IMR-90 (cell line): ENCODE data around the gene DYDC1. TPM values are rescaled to one million over a fixed set of nuclear protein-coding genes. Genes with fewer than 3 reads are reported as not detected.

Experiments used
- ATAC-seq: fragments of 200-7000 bp; cut with Tn5 transposase; 2 replicates; pipeline ENCODE4 v1.9.1; 2020; ENCODE audit warnings: low read depth, mild to moderate bottlenecking, moderate library complexity
- BruUV-seq: library from RNA; stranded (reverse); fragments of 400-500 nt; replicated peaks from 2 replicates; lab custom pipeline; 2021; lab: Mats Ljungman, UMichigan
- CTCF ChIA-PET: fragments of 300-600 bp; formaldehyde crosslinking; extraction: SDS; loops from one replicate; lab custom pipeline; 2021; ENCODE audit warnings: antibody characterized with exemption; lab: Yijun Ruan, JAX
- POLR2A ChIA-PET: fragments of 300-600 bp; sonication (Branson Sonifier 250); formaldehyde crosslinking; loops from one replicate; lab custom pipeline; 2022; ENCODE audit warnings: antibody characterized with exemption; ENCODE audit not compliant: unreplicated experiment; lab: Charles Lee
- DNase-seq: peaks from one replicate; pipeline ENCODE4 v3.0.0; 2013
- H2AFZ ChIP-seq: replicated peaks from 2 replicates; pipeline ENCODE3; 2013; ENCODE audit warnings: low read length, mild to moderate bottlenecking; ENCODE audit not compliant: poor library complexity
- H2AK5ac ChIP-seq: 2 replicates; pipeline ENCODE4 v1.6.1; 2013; ENCODE audit warnings: low read depth, low read length, inconsistent platforms
- H2AK9ac ChIP-seq: replicated peaks from 2 replicates; pipeline ENCODE3; 2013; ENCODE audit warnings: mild to moderate bottlenecking, low read depth, low read length, moderate library complexity; ENCODE audit not compliant: poor library complexity
- H2BK120ac ChIP-seq: 2 replicates; pipeline ENCODE4 v1.6.1; 2013; ENCODE audit warnings: low read depth, low read length, inconsistent platforms
- H2BK15ac ChIP-seq: 3 replicates; pipeline ENCODE4 v1.6.1; 2013; ENCODE audit warnings: low read depth, low read length, inconsistent platforms
- H2BK20ac ChIP-seq: 2 replicates; pipeline ENCODE4 v1.6.1; 2013; ENCODE audit warnings: low read depth, mild to moderate bottlenecking, inconsistent platforms, low read length, moderate library complexity
- H2BK5ac ChIP-seq: 2 replicates; pipeline ENCODE4 v1.6.1; 2013; ENCODE audit warnings: mild to moderate bottlenecking, low read depth, low read length, inconsistent platforms; ENCODE audit not compliant: poor library complexity, severe bottlenecking
- H3K14ac ChIP-seq: replicated peaks from 2 replicates; pipeline ENCODE4 v1.6.1; 2013; ENCODE audit warnings: low read depth, low read length, inconsistent platforms
- H3K18ac ChIP-seq: 2 replicates; pipeline ENCODE4 v1.6.1; 2013; ENCODE audit warnings: low read depth, low read length, control low read depth
- H3K23ac ChIP-seq: 2 replicates; pipeline ENCODE4 v1.6.1; 2013; ENCODE audit warnings: low read depth, low read length, inconsistent platforms
- H3K27ac ChIP-seq: 2 replicates; pipeline ENCODE4 v1.5.1; 2013; ENCODE audit warnings: mild to moderate bottlenecking, control low read depth, low read length; ENCODE audit not compliant: insufficient read depth
- H3K27me3 ChIP-seq: 2 replicates; pipeline ENCODE4 v1.6.1; 2013; ENCODE audit warnings: low read length; ENCODE audit not compliant: control insufficient read depth, insufficient read depth
- H3K36me3 ChIP-seq: 2 replicates; pipeline ENCODE4 v1.6.1; 2013; ENCODE audit warnings: low read length, mixed read lengths; ENCODE audit not compliant: control insufficient read depth, insufficient read depth
- H3K4ac ChIP-seq: 2 replicates; pipeline ENCODE4 v1.6.1; 2013; ENCODE audit warnings: low read depth, low read length, inconsistent platforms
- H3K4me1 ChIP-seq: 2 replicates; pipeline ENCODE4 v1.6.1; 2013; ENCODE audit warnings: low read length, mixed read lengths; ENCODE audit not compliant: control insufficient read depth, insufficient read depth
- H3K4me2 ChIP-seq: 2 replicates; pipeline ENCODE4 v1.6.1; 2013; ENCODE audit warnings: low read depth, mild to moderate bottlenecking, control low read depth, low read length, moderate library complexity
- H3K4me3 ChIP-seq: 2 replicates; pipeline ENCODE4 v1.5.1; 2013; ENCODE audit warnings: low read depth, mild to moderate bottlenecking, control low read depth, low read length, moderate library complexity; ENCODE audit not compliant: insufficient read depth
- H3K56ac ChIP-seq: 2 replicates; pipeline ENCODE4 v1.6.1; 2013; ENCODE audit warnings: low read length, inconsistent platforms; ENCODE audit not compliant: insufficient read depth; ENCODE audit errors: extremely low read depth
- H3K79me1 ChIP-seq, 2 experiments: 2 replicates each; pipeline ENCODE4 v1.6.1; 2013; ENCODE audit warnings: low read length in 2 of 2, inconsistent platforms in 1 of 2, low read depth in 1 of 2
- H3K9ac ChIP-seq: 2 replicates; pipeline ENCODE4 v1.6.1; 2013; ENCODE audit warnings: low read depth, low read length, control low read depth
- H3K9me1 ChIP-seq: 2 replicates; pipeline ENCODE4 v1.6.1; 2013; ENCODE audit warnings: low read length, inconsistent platforms; ENCODE audit not compliant: insufficient read depth
- H3K9me3 ChIP-seq: 2 replicates; pipeline ENCODE4 v1.6.1; 2013; ENCODE audit warnings: low read length; ENCODE audit not compliant: control insufficient read depth, insufficient read depth
- H4K20me1 ChIP-seq: 2 replicates; pipeline ENCODE4 v1.6.1; 2013; ENCODE audit warnings: low read length, inconsistent platforms; ENCODE audit not compliant: insufficient read depth
- H4K5ac ChIP-seq: 2 replicates; pipeline ENCODE4 v1.6.1; 2013; ENCODE audit warnings: mild to moderate bottlenecking, low read depth, low read length, control low read depth
- H4K8ac ChIP-seq, 2 experiments: 2 replicates each; pipeline ENCODE4 v1.6.1; 2013; ENCODE audit warnings: low read depth in 2 of 2, low read length in 2 of 2, control low read depth in 1 of 2, inconsistent platforms in 1 of 2
- H4K91ac ChIP-seq: 2 replicates; pipeline ENCODE4 v1.6.1; 2013; ENCODE audit warnings: low read depth, low read length, inconsistent platforms; ENCODE audit not compliant: insufficient read depth
- BHLHE40 ChIP-seq: fragments of 150-350 bp; IDR thresholded peaks from 2 replicates; pipeline ENCODE4 v1.6.1; 2016; ENCODE audit warnings: mild to moderate bottlenecking, low read depth, low read length
- CEBPB ChIP-seq: IDR thresholded peaks from 2 replicates; pipeline ENCODE4 v1.6.1; 2012; ENCODE audit warnings: low read depth, low read length, improper control_type of control experiment
- CHD1 ChIP-seq: IDR thresholded peaks from 2 replicates; pipeline ENCODE4 v1.6.1; 2012; ENCODE audit warnings: low read depth, low read length, improper control_type of control experiment
- MXI1 ChIP-seq: IDR thresholded peaks from 2 replicates; pipeline ENCODE4 v1.6.1; 2012; ENCODE audit warnings: low read depth, mild to moderate bottlenecking, low read length, moderate library complexity, borderline replicate concordance
- NFE2L2 ChIP-seq: fragments of 150-350 bp; IDR thresholded peaks from 2 replicates; pipeline ENCODE4 v1.6.1; 2016; ENCODE audit warnings: low read depth, mild to moderate bottlenecking, low read length
- RCOR1 ChIP-seq: IDR thresholded peaks from 2 replicates; pipeline ENCODE4 v1.6.1; 2012; ENCODE audit warnings: mild to moderate bottlenecking, low read length, improper control_type of control experiment; ENCODE audit not compliant: insufficient replicate concordance
- RFX5 ChIP-seq: IDR thresholded peaks from 2 replicates; pipeline ENCODE4 v1.8.0; 2012; ENCODE audit warnings: low read depth, mild to moderate bottlenecking, low read length, moderate library complexity
- WGBS, 2 experiments: methylation state at CpG; one replicate each; pipeline versions ENCODE4 v1.1.5 to v1.1.7; 2013; ENCODE audit warnings: missing lambda C conversion rate in 2 of 2; ENCODE audit not compliant: insufficient read length in 1 of 2; ENCODE audit errors: extremely low coverage in 2 of 2; 5-methylcytosine and 5-hydroxymethylcytosine counted together
- dilution Hi-C: fragments of 300-500 bp; cut with HindIII; formaldehyde crosslinking; loops from one replicate; pipeline ENCODE4 v1.14.3; 2018; ENCODE audit warnings: low sequenced_read_pairs; ENCODE audit not compliant: unreplicated experiment
- in situ Hi-C: fragments of 300-500 bp; cut with MboI; formaldehyde crosslinking; loops from 3 replicates; pipeline ENCODE4 v1.14.3; 2019; ENCODE audit warnings: low sequenced_read_pairs, inconsistent platforms, mixed read lengths
- intact Hi-C: fragments of 100-400 bp; cut with micrococcal nuclease; formaldehyde crosslinking; loops from 2 replicates; pipeline ENCODE4 v1.10.0; 2022
- polyA plus RNA-seq, 3 experiments: library from polyadenylated mRNA; depleted of rRNA; stranded (reverse); fragments of >200 nt; gene quantifications; 2 replicates each; pipeline ENCODE4 v1.2.3, GENCODE V29; 2012; ENCODE audit warnings: low replicate concordance in 1 of 3
- total RNA-seq: library from RNA; depleted of rRNA; stranded (reverse); fragments of >200 nt; gene quantifications from 2 replicates; pipeline ENCODE4 v1.2.3, GENCODE V29; 2012
- TF ChIP-seq, protein P1 (sequence below): conservative IDR thresholded peaks from 2 replicates; pipeline ENCODE4 v1.5.1; 2012; ENCODE audit warnings: mild to moderate bottlenecking, low read depth, low read length, improper control_type of control experiment

Gene DYDC1
- total and polyA plus RNA-seq, 2 of the 4 experiments (the other 2 are of a cell fraction) = not detected

DNA sequence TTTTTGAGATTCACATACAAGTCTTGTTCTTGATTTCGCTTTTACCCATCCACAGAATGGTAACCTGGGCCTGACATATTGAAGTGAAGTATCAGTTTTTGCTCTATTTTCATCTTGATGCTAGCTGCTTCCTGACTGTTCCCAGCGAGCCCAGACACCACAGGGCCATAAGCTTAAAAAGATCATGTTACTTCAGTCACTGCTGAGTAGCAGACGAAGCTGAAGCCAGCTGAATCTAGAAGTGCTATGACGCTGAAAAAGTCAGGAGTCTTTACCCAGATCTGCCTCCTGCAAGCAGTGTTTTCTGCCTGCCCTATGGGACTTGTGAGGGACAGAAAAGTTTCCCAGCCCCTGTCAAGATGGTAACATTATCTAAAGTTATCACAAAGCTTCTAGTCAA lies 49.1 kb upstream of the DYDC1 start:
- POLR2A ChIA-PET = no interaction called here
- H3K14ac ChIP-seq = no peak overlapping the region
- WGBS, 2 experiments = 13% methylated on average over 1 of the region's 4 CpGs; no CpG with 5 or more reads in 1 of the 2 experiments
- no peak overlapping the region for H4K5ac ChIP-seq
- H3K9ac ChIP-seq = no peak overlapping the region
- in situ Hi-C loops (no loop called here), intact Hi-C loops (no loop called here), dilution Hi-C loops (no loop called here)
- H2AFZ ChIP-seq = no peak overlapping the region
- H3K4ac ChIP-seq = no peak overlapping the region
- no peak overlapping the region for H2AK9ac ChIP-seq
- H2BK20ac ChIP-seq = no peak overlapping the region
- no peaks in the 10 kb centered on the region for H3K9me3 ChIP-seq
- H3K36me3 ChIP-seq = no peaks in the 10 kb centered on the region
- no peak overlapping the region for H2BK15ac ChIP-seq
- no peak overlapping the region for H3K4me2 ChIP-seq
- H3K27me3 ChIP-seq = peaks cover 18% of the 10 kb centered on the region
- BruUV-seq = no TSS peak
- H3K18ac ChIP-seq = no peak overlapping the region
- CTCF ChIA-PET = interaction anchor here (1.4 kb wide), 1 partner anchor 28 kb away, joined by 6 read pairs; no protein-coding TSS in a partner anchor
- H3K9me1 ChIP-seq = no peaks in the 10 kb centered on the region
- H3K4me3 ChIP-seq = no peak overlapping the region
- no peaks in the 10 kb centered on the region for H3K4me1 ChIP-seq
- H3K79me1 ChIP-seq = no peaks in the 10 kb centered on the region
- no peak overlapping the region for H2BK5ac ChIP-seq
- H3K56ac ChIP-seq = no peak overlapping the region
- no peak overlapping the region for H4K91ac ChIP-seq
- H4K20me1 ChIP-seq = no peaks in the 10 kb centered on the region
- no peak overlapping the region for H2BK120ac ChIP-seq
- ATAC-seq (no peak), DNase-seq (peak; percentile 16)
- H2AK5ac ChIP-seq = no peak overlapping the region
- H3K27ac ChIP-seq = no peak overlapping the region
- no peak overlapping the region for H4K8ac ChIP-seq
- H3K23ac ChIP-seq = no peak overlapping the region
- no peak for TF ChIP-seq CHD1
- TF ChIP-seq, protein P1, sequence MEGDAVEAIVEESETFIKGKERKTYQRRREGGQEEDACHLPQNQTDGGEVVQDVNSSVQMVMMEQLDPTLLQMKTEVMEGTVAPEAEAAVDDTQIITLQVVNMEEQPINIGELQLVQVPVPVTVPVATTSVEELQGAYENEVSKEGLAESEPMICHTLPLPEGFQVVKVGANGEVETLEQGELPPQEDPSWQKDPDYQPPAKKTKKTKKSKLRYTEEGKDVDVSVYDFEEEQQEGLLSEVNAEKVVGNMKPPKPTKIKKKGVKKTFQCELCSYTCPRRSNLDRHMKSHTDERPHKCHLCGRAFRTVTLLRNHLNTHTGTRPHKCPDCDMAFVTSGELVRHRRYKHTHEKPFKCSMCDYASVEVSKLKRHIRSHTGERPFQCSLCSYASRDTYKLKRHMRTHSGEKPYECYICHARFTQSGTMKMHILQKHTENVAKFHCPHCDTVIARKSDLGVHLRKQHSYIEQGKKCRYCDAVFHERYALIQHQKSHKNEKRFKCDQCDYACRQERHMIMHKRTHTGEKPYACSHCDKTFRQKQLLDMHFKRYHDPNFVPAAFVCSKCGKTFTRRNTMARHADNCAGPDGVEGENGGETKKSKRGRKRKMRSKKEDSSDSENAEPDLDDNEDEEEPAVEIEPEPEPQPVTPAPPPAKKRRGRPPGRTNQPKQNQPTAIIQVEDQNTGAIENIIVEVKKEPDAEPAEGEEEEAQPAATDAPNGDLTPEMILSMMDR = no peak
- no peak for TF ChIP-seq CEBPB
- no peak for TF ChIP-seq BHLHE40
- no peak for TF ChIP-seq NFE2L2
- no peak for TF ChIP-seq RCOR1
- no peak for TF ChIP-seq RFX5
- TF ChIP-seq MXI1 = no peak
